Spinal cord (tissue), 10 donors: ENCODE data around the gene KCTD2. TPM values are rescaled to one million over a fixed set of nuclear protein-coding genes. Genes with fewer than 3 reads are reported as not detected.

Experiments
- DNase-seq, 6 donors: peaks; one replicate each; pipeline versions ENCODE4 v3.0.0 to v3.0.0-alpha.2; 2013 to 2015; ENCODE audit warnings: low spot score in 6 of 6, low read depth in 4 of 6
- H3K27ac ChIP-seq: one replicate; pipeline ENCODE4 v1.5.1; 2013; ENCODE audit warnings: low read depth, low read length, control low read depth
- H3K27me3 ChIP-seq: one replicate; pipeline ENCODE4 v1.6.1; 2013; ENCODE audit warnings: low read length; ENCODE audit not compliant: control insufficient read depth, insufficient read depth
- H3K36me3 ChIP-seq: one replicate; pipeline ENCODE4 v1.6.1; 2013; ENCODE audit warnings: low read length; ENCODE audit not compliant: control insufficient read depth, insufficient read depth
- H3K4me1 ChIP-seq: one replicate; pipeline ENCODE4 v1.6.1; 2013; ENCODE audit warnings: low read length; ENCODE audit not compliant: control insufficient read depth, insufficient read depth
- H3K4me3 ChIP-seq: one replicate; pipeline ENCODE4 v1.5.1; 2013; ENCODE audit warnings: low read depth, low read length, control low read depth
- H3K9me3 ChIP-seq: one replicate; pipeline ENCODE4 v1.6.1; 2013; ENCODE audit warnings: low read length; ENCODE audit not compliant: control insufficient read depth, insufficient read depth
- WGBS: methylation state at CpG from one replicate; pipeline ENCODE4 v1.1.5; 2013; ENCODE audit warnings: missing lambda C conversion rate; ENCODE audit not compliant: insufficient coverage; 5-methylcytosine and 5-hydroxymethylcytosine counted together
- long read RNA-seq, 4 donors: transcript quantifications; one replicate each; lab custom pipeline, GENCODE V29; 2026
- polyA plus RNA-seq, 2 donors: library from polyadenylated mRNA; unstranded; fragments of 120-200 nt; gene quantifications; one replicate each; pipeline ENCODE4 v1.2.1, GENCODE V29; 2013; ENCODE audit not compliant: insufficient read length in 2 of 2
- total RNA-seq, 2 donors: library from RNA; depleted of rRNA in 1 of 2; stranded (reverse); fragments of 120-200 nt in 1 of 2; fragments of >200 nt in 1 of 2; gene quantifications; one replicate each; pipeline versions ENCODE4 v1.2.3 to v1.2.4, GENCODE V29; 2013 to 2014
- donor health status: healthy.

Gene KCTD2
- total RNA-seq (10 to 100 TPM; 31.9 to 45.6 TPM), polyA plus RNA-seq (10 to 100 TPM; 66.8 to 72.3 TPM)
- long read RNA-seq, donor 1, transcript KCTD2-201 (6 exons, 3,635 nt) = major isoform, 13 of 691 reads
- long read RNA-seq, donor 1, partial matches to known transcripts = 311 of 691 reads
- long read RNA-seq, donor 1, other reads (novel, unspliced or antisense) = 366 of 691 reads
- long read RNA-seq, donor 2, transcript KCTD2-201 (6 exons, 3,635 nt) = major isoform, 5 of 5 reads
- long read RNA-seq, donor 2, partial matches to known transcripts = 0 of 5 reads
- long read RNA-seq, donor 2, other reads (novel, unspliced or antisense) = 0 of 5 reads
- long read RNA-seq, donor 3, partial matches to known transcripts = 502 of 518 reads
- long read RNA-seq, donor 3, other reads (novel, unspliced or antisense) = 12 of 518 reads
- long read RNA-seq, donor 4, transcript KCTD2-201 (6 exons, 3,635 nt) = major isoform, 5 of 5 reads
- long read RNA-seq, donor 4, partial matches to known transcripts = 0 of 5 reads
- long read RNA-seq, donor 4, other reads (novel, unspliced or antisense) = 0 of 5 reads

- DNase-seq = peak; percentile 87 to 99 (median 92)
- Histone ChIP-seq H3K27ac (peak within 1 kb of the TSS; percentile 97), H3K36me3 (peaks cover 20% of the 10 kb centered on the region), H3K4me1 (peaks cover 16% of the 10 kb centered on the region), H3K4me3 (peak within 1 kb of the TSS; percentile 100), H3K9me3 (no peaks in the 10 kb centered on the region), H3K27me3 (no peaks in the 10 kb centered on the region)
- under 1% methylated on average over 68 of the region's 72 CpGs for WGBS
Observed at GRCh38 chr17:75046407-75047289, at the start of gene KCTD2, which contains the start of gene ATP5PD. Gene KCTD2, plus strand, starts transcription at chr17:75047225. Its CDS starts 26 bp downstream, at chr17:75047251. Gene ATP5PD, minus strand, starts transcription at chr17:75046969. Its CDS starts 4,319 bp downstream, at chr17:75042650.

GRCh38 chr17:74998783-74999182, 48.2 kb upstream of the KCTD2 start:
- H3K4me3 ChIP-seq = no peak overlapping the region
- no peaks in the 10 kb centered on the region for H3K4me1 ChIP-seq
- H3K36me3 ChIP-seq = peaks cover 51% of the 10 kb centered on the region
- no peaks in the 10 kb centered on the region for H3K9me3 ChIP-seq
- H3K27me3 ChIP-seq = no peaks in the 10 kb centered on the region
- no peak overlapping the region for H3K27ac ChIP-seq
- 80% methylated on average over 4 of the region's 6 CpGs for WGBS
- DNase-seq = no peak

- Histone ChIP-seq H3K4me1 (no peaks in the 10 kb centered on the region), H3K9me3 (no peaks in the 10 kb centered on the region), H3K27me3 (no peaks in the 10 kb centered on the region), H3K27ac (no peak overlapping the region), H3K36me3 (peaks cover 58% of the 10 kb centered on the region), H3K4me3 (no peak overlapping the region)
- 86% methylated on average over 3 of the region's 4 CpGs for WGBS
- DNase-seq = no peak
Observed at GRCh38 chr17:74999523-74999922, 47.5 kb upstream of the KCTD2 start.

- H3K4me3 ChIP-seq = no peak overlapping the region
- peaks cover 72% of the 10 kb centered on the region for H3K36me3 ChIP-seq
- H3K4me1 ChIP-seq = no peaks in the 10 kb centered on the region
- DNase-seq = no peak
- no peak overlapping the region for H3K27ac ChIP-seq
- no peaks in the 10 kb centered on the region for H3K27me3 ChIP-seq
- 99% methylated on average over 13 of the region's 15 CpGs for WGBS
- H3K9me3 ChIP-seq = no peaks in the 10 kb centered on the region
Observed at GRCh38 chr17:75001915-75002843, 44.8 kb upstream of the KCTD2 start.

- Histone ChIP-seq H3K27ac (no peak overlapping the region), H3K4me1 (no peaks in the 10 kb centered on the region), H3K27me3 (no peaks in the 10 kb centered on the region), H3K9me3 (no peaks in the 10 kb centered on the region), H3K36me3 (peaks cover 74% of the 10 kb centered on the region), H3K4me3 (no peak overlapping the region)
- no peak for DNase-seq
- 82% methylated on average over 74 of the region's 76 CpGs for WGBS
Observed at GRCh38 chr17:75003070-75003956, 43.7 kb upstream of the KCTD2 start.

- no peaks in the 10 kb centered on the region for H3K9me3 ChIP-seq
- H3K4me3 ChIP-seq = no peak overlapping the region
- WGBS = 95% methylated on average over 17 of the region's 19 CpGs
- peaks cover 74% of the 10 kb centered on the region for H3K36me3 ChIP-seq
- H3K4me1 ChIP-seq = no peaks in the 10 kb centered on the region
- no peak overlapping the region for H3K27ac ChIP-seq
- H3K27me3 ChIP-seq = no peaks in the 10 kb centered on the region
- DNase-seq = no peak
Observed at GRCh38 chr17:75003957-75004355, 43.1 kb upstream of the KCTD2 start.

- H3K4me3 ChIP-seq = no peak overlapping the region
- peaks cover 71% of the 10 kb centered on the region for H3K36me3 ChIP-seq
- no peak overlapping the region for H3K27ac ChIP-seq
- H3K27me3 ChIP-seq = no peaks in the 10 kb centered on the region
- no peaks in the 10 kb centered on the region for H3K4me1 ChIP-seq
- WGBS = 94% methylated on average over 2 of the region's 3 CpGs
- no peak for DNase-seq
- H3K9me3 ChIP-seq = no peaks in the 10 kb centered on the region
Observed at GRCh38 chr17:75004371-75004770, 42.7 kb upstream of the KCTD2 start.

GRCh38 chr17:75005291-75005690, 41.7 kb upstream of the KCTD2 start:
- H3K4me1 ChIP-seq = no peaks in the 10 kb centered on the region
- DNase-seq = no peak
- no peak overlapping the region for H3K27ac ChIP-seq
- H3K4me3 ChIP-seq = no peak overlapping the region
- H3K9me3 ChIP-seq = no peaks in the 10 kb centered on the region
- H3K27me3 ChIP-seq = no peaks in the 10 kb centered on the region
- H3K36me3 ChIP-seq = peaks cover 63% of the 10 kb centered on the region
- 93% methylated on average over 3 of the region's 8 CpGs for WGBS
